Activated T-helper 1 cell treated with anti-CD3 and anti-CD28 coated beads, Interleukin-12 subunit alpha, Interleukin-12 subunit beta, Interleukin-2, Interleukin-4 antibody, amounts not matched to agents 30 ng/mL and 10 ng/mL and 1 ng/mL, durations not matched to agents 14 hours and 24 hours and 36 hours (primary cell): ENCODE results near the gene LRP4. TPM values are rescaled to one million over a fixed set of nuclear protein-coding genes. Genes with fewer than 3 reads are reported as not detected.

Source experiments
- DNase-seq: peaks from one replicate; pipeline ENCODE4 v3.0.0; 2021; ENCODE audit warnings: low spot score
- H3K27ac Mint-ChIP-seq: one replicate; pipeline ENCODE4 v1.8.0; 2021; ENCODE audit warnings: mild to moderate bottlenecking, mixed read lengths
- H3K27me3 Mint-ChIP-seq: one replicate; pipeline ENCODE4 v1.8.0; 2022; ENCODE audit warnings: mild to moderate bottlenecking, moderate library complexity, mixed read lengths; ENCODE audit not compliant: insufficient read depth
- H3K36me3 Mint-ChIP-seq: one replicate; pipeline ENCODE4 v1.8.0; 2021; ENCODE audit warnings: low read depth, mixed read lengths
- H3K4me1 Mint-ChIP-seq: one replicate; pipeline ENCODE4 v1.8.0; 2021; ENCODE audit warnings: low read depth, mixed read lengths
- H3K4me3 Mint-ChIP-seq: one replicate; pipeline ENCODE4 v1.8.0; 2021; ENCODE audit warnings: mild to moderate bottlenecking, moderate library complexity, mixed read lengths
- H3K9me3 Mint-ChIP-seq: one replicate; pipeline ENCODE4 v1.8.0; 2021; ENCODE audit warnings: mixed read lengths
- intact Hi-C: fragments of 100-400 bp; cut with micrococcal nuclease; formaldehyde crosslinking; loops from one replicate; pipeline ENCODE4 v1.15.1; 2024
- total RNA-seq: library from RNA; stranded (reverse); gene quantifications from 2 replicates; pipeline ENCODE4 v1.2.3, GENCODE V29; 2022

Gene LRP4
- total RNA-seq, 1 donor from 2014 or later = 0.08 TPM

DNA sequence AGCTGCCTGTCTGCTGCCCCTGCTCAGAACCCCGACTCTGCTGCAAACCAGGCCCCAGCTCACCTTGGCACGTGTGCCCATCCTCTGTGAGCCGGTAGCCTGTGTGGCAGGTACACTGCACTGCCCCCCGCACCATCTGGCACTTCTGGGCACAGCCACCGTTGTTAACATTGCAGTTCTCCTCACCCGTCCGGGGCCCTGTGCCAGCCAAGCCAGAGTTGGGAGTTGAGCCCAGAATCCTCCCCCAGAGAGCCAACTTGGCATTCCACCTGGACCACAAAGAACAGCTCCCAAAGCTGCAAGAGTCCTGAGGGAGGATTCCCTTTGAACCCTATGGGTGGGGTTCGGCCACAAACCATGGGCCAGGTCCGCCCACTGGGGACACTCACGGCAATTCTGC lies 22.5 kb downstream of the LRP4 start:
- H3K4me1 Mint-ChIP-seq = no peaks in the 10 kb centered on the region
- H3K4me3 Mint-ChIP-seq = no peak overlapping the region
- H3K27ac Mint-ChIP-seq = no peak overlapping the region
- H3K36me3 Mint-ChIP-seq = no peaks in the 10 kb centered on the region
- no peaks in the 10 kb centered on the region for H3K27me3 Mint-ChIP-seq
- intact Hi-C loops = no loop called here
- no peak for DNase-seq
- no peaks in the 10 kb centered on the region for H3K9me3 Mint-ChIP-seq

DNA sequence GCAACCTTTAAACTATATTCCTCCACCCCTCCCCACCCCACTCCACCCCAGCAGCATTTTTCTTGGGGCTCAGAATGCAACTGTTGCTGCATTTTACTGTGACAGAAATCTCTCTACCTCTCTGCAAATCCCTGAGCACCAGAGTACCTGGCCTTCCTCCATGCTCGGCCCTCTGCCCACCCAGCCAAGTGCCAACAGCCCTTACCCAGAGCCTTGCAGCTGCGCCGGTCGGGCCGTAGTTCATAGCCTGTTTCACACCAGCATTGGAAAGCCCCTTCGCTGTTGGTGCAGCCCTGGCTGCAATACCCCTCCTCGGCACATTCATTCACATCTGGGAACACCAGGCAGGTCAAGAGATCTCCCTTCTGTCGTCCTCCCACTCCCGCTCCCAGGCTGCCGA lies 23.4 kb downstream of the LRP4 start:
- DNase-seq = no peak
- no peaks in the 10 kb centered on the region for H3K4me1 Mint-ChIP-seq
- H3K36me3 Mint-ChIP-seq = no peaks in the 10 kb centered on the region
- H3K9me3 Mint-ChIP-seq = no peaks in the 10 kb centered on the region
- no peak overlapping the region for H3K4me3 Mint-ChIP-seq
- H3K27ac Mint-ChIP-seq = no peak overlapping the region
- intact Hi-C loops = no loop called here
- no peaks in the 10 kb centered on the region for H3K27me3 Mint-ChIP-seq

DNA sequence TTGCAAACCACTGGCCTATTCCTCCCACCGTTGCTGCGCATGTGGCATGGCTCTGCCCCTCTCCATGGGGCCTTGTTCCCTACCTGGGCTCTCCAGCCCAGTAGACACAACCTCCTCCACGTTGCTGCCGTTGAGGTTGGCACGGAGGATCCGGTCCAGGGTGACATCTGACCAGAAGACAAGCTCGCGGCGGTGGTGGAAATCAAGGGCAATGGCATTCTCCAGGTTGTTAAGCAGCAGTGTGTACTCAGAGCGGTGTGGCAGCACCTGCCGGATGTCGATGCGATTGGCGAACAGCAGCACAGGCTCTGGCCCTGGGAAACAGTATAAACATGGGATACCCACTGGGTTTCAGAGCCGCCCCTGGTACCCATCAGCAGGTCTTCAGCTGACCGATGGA lies 23.8 kb downstream of the LRP4 start:
- no peaks in the 10 kb centered on the region for H3K36me3 Mint-ChIP-seq
- no peak for DNase-seq
- no peak overlapping the region for H3K27ac Mint-ChIP-seq
- no peaks in the 10 kb centered on the region for H3K9me3 Mint-ChIP-seq
- intact Hi-C loops = no loop called here
- H3K27me3 Mint-ChIP-seq = no peaks in the 10 kb centered on the region
- H3K4me3 Mint-ChIP-seq = no peak overlapping the region
- no peaks in the 10 kb centered on the region for H3K4me1 Mint-ChIP-seq

DNA sequence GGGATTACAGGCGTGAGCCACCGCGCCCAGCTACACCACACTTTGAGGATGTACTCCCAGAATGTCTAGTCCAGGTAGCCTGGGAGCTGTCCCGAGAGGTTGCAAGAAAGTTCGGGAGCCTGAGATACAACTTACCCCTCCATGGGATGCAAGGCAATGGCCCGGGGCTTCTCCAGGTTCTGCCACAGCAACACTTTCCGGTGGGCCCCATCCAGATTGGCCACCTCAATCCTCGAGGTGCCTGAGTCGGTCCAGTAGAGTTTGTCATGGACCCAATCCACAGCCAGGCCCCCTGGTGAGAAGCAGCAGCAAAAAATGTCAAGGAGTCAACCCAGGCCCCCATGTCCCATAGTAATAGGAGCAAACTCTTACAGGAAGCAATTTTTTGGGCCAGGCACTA lies 25.5 kb downstream of the LRP4 start:
- H3K27ac Mint-ChIP-seq = no peak overlapping the region
- no peaks in the 10 kb centered on the region for H3K36me3 Mint-ChIP-seq
- H3K9me3 Mint-ChIP-seq = no peaks in the 10 kb centered on the region
- H3K27me3 Mint-ChIP-seq = peaks cover 1% of the 10 kb centered on the region
- no peak for DNase-seq
- H3K4me1 Mint-ChIP-seq = no peaks in the 10 kb centered on the region
- intact Hi-C loops = no loop called here
- H3K4me3 Mint-ChIP-seq = no peak overlapping the region

- no peak for DNase-seq
- H3K4me1 Mint-ChIP-seq = no peaks in the 10 kb centered on the region
- H3K27me3 Mint-ChIP-seq = peaks cover 1% of the 10 kb centered on the region
- H3K27ac Mint-ChIP-seq = no peak overlapping the region
- no peak overlapping the region for H3K4me3 Mint-ChIP-seq
- intact Hi-C loops = no loop called here
- H3K36me3 Mint-ChIP-seq = no peaks in the 10 kb centered on the region
- no peaks in the 10 kb centered on the region for H3K9me3 Mint-ChIP-seq
These were observed 26.2 kb downstream of the LRP4 start for GRCh38 chr11:46892109-46892508.

GRCh38 chr11:46890665-46891064 lies 27.7 kb downstream of the LRP4 start:
- intact Hi-C loops = no loop called here

DNA sequence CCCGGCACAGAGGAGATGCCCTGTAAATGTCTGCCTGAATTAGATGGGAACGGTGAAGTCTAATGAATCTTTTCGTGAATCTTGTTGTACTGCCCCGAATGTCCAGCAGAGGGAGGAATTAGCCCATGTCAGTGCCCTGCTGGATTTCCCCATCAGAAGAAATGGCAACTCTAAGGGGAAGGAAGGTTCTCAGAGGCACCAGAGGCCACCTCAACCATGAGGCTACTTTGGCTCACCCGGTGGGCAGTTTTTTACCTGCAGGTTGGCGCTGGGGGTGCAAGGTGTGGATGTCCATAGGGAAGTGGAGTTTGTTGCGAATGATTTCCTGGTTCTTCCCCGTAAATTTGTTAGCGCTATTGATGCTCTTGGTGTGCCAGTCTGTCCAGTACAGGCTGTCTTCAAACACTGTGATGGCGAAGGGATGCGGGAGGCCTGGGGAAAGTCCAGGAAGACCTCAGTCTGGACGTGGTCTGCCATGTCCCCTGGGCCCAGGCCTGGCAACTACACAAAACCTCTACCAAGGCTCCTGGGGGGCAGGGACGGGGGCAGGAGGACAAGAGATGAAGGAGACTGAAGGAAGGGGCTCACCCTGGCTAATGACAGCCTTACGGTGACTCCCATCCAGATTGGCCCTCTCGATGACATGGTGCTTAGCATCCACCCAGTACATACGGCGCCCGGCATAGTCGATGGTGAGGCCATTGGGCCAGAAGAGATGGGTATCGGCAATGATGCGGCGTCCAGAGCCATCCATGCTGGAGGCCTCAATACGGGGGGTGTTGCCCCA lies 28.5 kb downstream of the LRP4 start:
- H3K27me3 Mint-ChIP-seq = peaks cover 1% of the 10 kb centered on the region
- H3K36me3 Mint-ChIP-seq = no peaks in the 10 kb centered on the region
- intact Hi-C loops = loop anchor here (1.0 to 2.0 kb wide), 7 partner anchors 7 to 564 kb away; no protein-coding TSS in a partner anchor
- peak; percentile 57 for DNase-seq
- no peak overlapping the region for H3K27ac Mint-ChIP-seq
- H3K4me3 Mint-ChIP-seq = no peak overlapping the region
- H3K4me1 Mint-ChIP-seq = no peaks in the 10 kb centered on the region
- no peaks in the 10 kb centered on the region for H3K9me3 Mint-ChIP-seq

More at GRCh38 chr11:46890665-46891064, 27.7 kb downstream of the LRP4 start:
- Mint-ChIP-seq H3K4me1 (no peaks in the 10 kb centered on the region), H3K9me3 (no peaks in the 10 kb centered on the region), H3K27me3 (peaks cover 1% of the 10 kb centered on the region), H3K4me3 (no peak overlapping the region), H3K36me3 (no peaks in the 10 kb centered on the region), H3K27ac (no peak overlapping the region)
- no peak for DNase-seq

GRCh38 chr11:46889251-46889650 lies 29.1 kb downstream of the LRP4 start:
- DNase-seq = no peak
- Mint-ChIP-seq H3K4me1 (no peaks in the 10 kb centered on the region), H3K4me3 (no peak overlapping the region), H3K9me3 (no peaks in the 10 kb centered on the region), H3K36me3 (no peaks in the 10 kb centered on the region), H3K27ac (no peak overlapping the region), H3K27me3 (peaks cover 1% of the 10 kb centered on the region)
- intact Hi-C loops = loop anchor here (1.0 to 2.0 kb wide), 7 partner anchors 8 to 565 kb away; no protein-coding TSS in a partner anchor

- Mint-ChIP-seq H3K9me3 (no peaks in the 10 kb centered on the region), H3K4me1 (no peaks in the 10 kb centered on the region)
- intact Hi-C loops = loop anchor here (1.0 to 2.0 kb wide), 7 partner anchors 9 to 566 kb away; no protein-coding TSS in a partner anchor
These were observed 29.7 kb downstream of the LRP4 start for GRCh38 chr11:46888636-46889035.

GRCh38 chr11:46886211-46886610 lies 32.1 kb downstream of the LRP4 start:
- peaks cover 13% of the 10 kb centered on the region for H3K27me3 Mint-ChIP-seq
- no peaks in the 10 kb centered on the region for H3K9me3 Mint-ChIP-seq
- intact Hi-C loops = no loop called here
- DNase-seq = no peak
- no peaks in the 10 kb centered on the region for H3K36me3 Mint-ChIP-seq
- H3K27ac Mint-ChIP-seq = no peak overlapping the region
- H3K4me3 Mint-ChIP-seq = no peak overlapping the region
- no peaks in the 10 kb centered on the region for H3K4me1 Mint-ChIP-seq

More at GRCh38 chr11:46888636-46889035, 29.7 kb downstream of the LRP4 start:
- Mint-ChIP-seq H3K4me3 (no peak overlapping the region), H3K27me3 (peaks cover 1% of the 10 kb centered on the region), H3K27ac (no peak overlapping the region), H3K36me3 (no peaks in the 10 kb centered on the region)
- DNase-seq = no peak

DNA sequence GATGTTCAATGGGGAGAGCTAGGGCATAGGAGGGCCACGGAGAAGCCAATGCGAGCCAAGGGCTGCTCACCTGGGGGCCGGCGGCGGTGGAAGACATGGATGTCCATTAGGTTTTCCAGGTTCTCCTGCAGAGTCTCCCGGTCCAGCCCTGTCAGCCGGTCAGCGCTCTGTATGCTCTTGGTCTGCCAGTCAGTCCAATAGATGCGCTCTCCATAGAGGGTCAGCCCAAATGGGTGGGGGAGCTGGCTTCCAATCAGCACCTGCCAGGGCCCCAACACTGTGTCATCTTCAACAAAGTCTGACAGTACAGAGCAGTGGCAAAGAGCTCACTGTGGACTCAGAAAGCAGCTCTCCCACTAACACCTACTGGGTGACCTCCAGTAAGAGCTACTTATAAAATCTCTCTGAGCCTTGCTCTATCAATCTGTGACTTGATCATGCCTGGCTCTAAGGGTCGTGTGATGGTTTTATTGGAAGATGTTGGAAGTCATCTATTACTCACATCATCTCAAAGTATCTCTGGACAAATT lies 39.2 kb downstream of the LRP4 start:
- Mint-ChIP-seq H3K4me3 (no peak overlapping the region), H3K27me3 (peaks cover 14% of the 10 kb centered on the region)

DNA sequence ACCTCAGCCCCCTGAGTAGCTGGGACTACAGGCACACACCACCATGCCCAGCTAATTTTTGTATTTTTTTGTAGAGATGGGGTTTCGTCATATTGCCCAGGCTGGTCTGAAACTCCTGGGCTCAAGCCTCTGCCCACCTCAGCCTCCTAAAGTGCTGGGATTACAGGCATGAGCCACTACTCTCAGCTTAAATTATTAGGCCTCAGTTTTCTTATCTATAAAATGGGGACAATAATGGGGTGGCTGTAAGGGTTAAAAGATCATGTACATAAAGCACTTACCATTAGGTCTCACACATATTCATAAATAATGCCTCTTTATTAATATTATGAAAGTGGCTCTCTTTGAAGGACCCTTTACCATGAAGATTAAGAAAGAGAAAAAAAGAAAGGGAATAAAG lies 40.8 kb downstream of the LRP4 start:
- Mint-ChIP-seq H3K4me1 (no peaks in the 10 kb centered on the region), H3K4me3 (no peak overlapping the region), H3K36me3 (no peaks in the 10 kb centered on the region), H3K27ac (no peak overlapping the region), H3K27me3 (peaks cover 11% of the 10 kb centered on the region), H3K9me3 (no peaks in the 10 kb centered on the region)
- intact Hi-C loops = no loop called here
- DNase-seq = no peak

More for the DNA sequence above, 39.2 kb downstream of the LRP4 start:
- no peaks in the 10 kb centered on the region for H3K4me1 Mint-ChIP-seq
- DNase-seq = no peak
- no peaks in the 10 kb centered on the region for H3K36me3 Mint-ChIP-seq
- no peak overlapping the region for H3K27ac Mint-ChIP-seq
- intact Hi-C loops = no loop called here
- H3K9me3 Mint-ChIP-seq = no peaks in the 10 kb centered on the region

GRCh38 chr11:46876471-46876870 lies 41.9 kb downstream of the LRP4 start:
- H3K4me1 Mint-ChIP-seq = no peaks in the 10 kb centered on the region
- no peak overlapping the region for H3K27ac Mint-ChIP-seq
- no peak for DNase-seq
- intact Hi-C loops = no loop called here
- peaks cover 4% of the 10 kb centered on the region for H3K27me3 Mint-ChIP-seq
- no peaks in the 10 kb centered on the region for H3K9me3 Mint-ChIP-seq
- no peaks in the 10 kb centered on the region for H3K36me3 Mint-ChIP-seq
- H3K4me3 Mint-ChIP-seq = no peak overlapping the region
